ENCODE results near the gene UXS1.

DNA sequence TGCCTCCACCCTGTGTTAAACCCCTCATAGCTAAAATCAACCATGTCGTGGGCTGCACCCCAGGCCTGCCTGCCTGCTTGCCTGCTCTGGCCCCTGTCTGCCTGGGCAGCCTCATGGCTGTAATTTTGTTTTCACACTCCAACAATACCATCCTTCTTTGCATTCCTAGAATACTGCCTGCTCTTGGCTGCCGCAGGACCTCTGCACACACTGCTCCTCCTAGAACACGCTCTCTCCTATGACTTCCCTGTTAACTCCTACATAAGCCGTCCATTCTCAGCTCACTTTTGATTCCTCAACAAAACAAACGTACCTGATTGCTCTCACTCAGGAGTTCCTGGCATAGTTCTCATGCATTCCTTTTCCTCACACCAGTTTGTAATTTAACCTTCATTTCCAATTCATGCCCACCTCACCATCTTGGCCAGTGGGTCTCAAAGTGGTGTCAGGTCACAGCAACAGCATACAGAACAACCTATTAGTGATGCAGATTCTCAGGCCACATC lies 2.5 kb downstream of the UXS1 start:
- TF ChIP-seq, protein P1, sequence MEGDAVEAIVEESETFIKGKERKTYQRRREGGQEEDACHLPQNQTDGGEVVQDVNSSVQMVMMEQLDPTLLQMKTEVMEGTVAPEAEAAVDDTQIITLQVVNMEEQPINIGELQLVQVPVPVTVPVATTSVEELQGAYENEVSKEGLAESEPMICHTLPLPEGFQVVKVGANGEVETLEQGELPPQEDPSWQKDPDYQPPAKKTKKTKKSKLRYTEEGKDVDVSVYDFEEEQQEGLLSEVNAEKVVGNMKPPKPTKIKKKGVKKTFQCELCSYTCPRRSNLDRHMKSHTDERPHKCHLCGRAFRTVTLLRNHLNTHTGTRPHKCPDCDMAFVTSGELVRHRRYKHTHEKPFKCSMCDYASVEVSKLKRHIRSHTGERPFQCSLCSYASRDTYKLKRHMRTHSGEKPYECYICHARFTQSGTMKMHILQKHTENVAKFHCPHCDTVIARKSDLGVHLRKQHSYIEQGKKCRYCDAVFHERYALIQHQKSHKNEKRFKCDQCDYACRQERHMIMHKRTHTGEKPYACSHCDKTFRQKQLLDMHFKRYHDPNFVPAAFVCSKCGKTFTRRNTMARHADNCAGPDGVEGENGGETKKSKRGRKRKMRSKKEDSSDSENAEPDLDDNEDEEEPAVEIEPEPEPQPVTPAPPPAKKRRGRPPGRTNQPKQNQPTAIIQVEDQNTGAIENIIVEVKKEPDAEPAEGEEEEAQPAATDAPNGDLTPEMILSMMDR (IDR thresholded peaks at IDR 0.05), result no peak
- no peak for TF ChIP-seq EZH2 (IDR thresholded peaks at IDR 0.05)

Data from neural progenitor cell (in vitro differentiated cells).